CD8-positive, alpha-beta memory T cell (primary cell): ENCODE results near the gene ASTN2. TPM values are rescaled to one million over a fixed set of nuclear protein-coding genes. Genes with fewer than 3 reads are reported as not detected.

Experiments
- CTCF ChIA-PET: fragments of 350-600 bp; sonication (Branson Sonifier 250); formaldehyde crosslinking; loops from one replicate; lab custom pipeline; 2021; ENCODE audit warnings: antibody characterized with exemption; lab: Charles Lee
- POLR2A ChIA-PET: fragments of 350-600 bp; sonication (Branson Sonifier 250); formaldehyde crosslinking; loops from one replicate; lab custom pipeline; 2021; ENCODE audit warnings: antibody characterized with exemption; lab: Charles Lee
- DNase-seq, 5 donors: peaks; one replicate each; pipeline versions ENCODE4 v3.0.0 to v3.0.0-alpha.2; 2020 to 2022; ENCODE audit warnings: mixed read lengths in 1 of 5
- H3K27ac ChIP-seq: one replicate; pipeline ENCODE4 v1.7.0; 2013; ENCODE audit warnings: low read depth, mild to moderate bottlenecking, low read length, moderate library complexity
- H3K27me3 ChIP-seq: 2 replicates; pipeline ENCODE4 v1.7.0; 2013; ENCODE audit warnings: low read length, mild to moderate bottlenecking; ENCODE audit not compliant: insufficient read depth, poor library complexity, severe bottlenecking
- H3K36me3 ChIP-seq: 2 replicates; pipeline ENCODE4 v1.7.0; 2013; ENCODE audit warnings: mild to moderate bottlenecking, low read length, moderate library complexity; ENCODE audit not compliant: insufficient read depth
- H3K4me1 ChIP-seq: 2 replicates; pipeline ENCODE4 v1.7.0; 2013; ENCODE audit warnings: mild to moderate bottlenecking, low read length, moderate library complexity; ENCODE audit not compliant: insufficient read depth
- H3K4me3 ChIP-seq: 2 replicates; pipeline ENCODE4 v1.7.0; 2013; ENCODE audit warnings: mild to moderate bottlenecking, low read length
- H3K9me3 ChIP-seq: 2 replicates; pipeline ENCODE4 v1.7.0; 2013; ENCODE audit warnings: mild to moderate bottlenecking, low read length
- H3K27ac Mint-ChIP-seq, 8 donors: one replicate each; pipeline ENCODE4 v1.8.0; 2020 to 2021; ENCODE audit warnings: mixed read lengths in 8 of 8, mild to moderate bottlenecking in 6 of 8, inconsistent platforms in 3 of 8, moderate library complexity in 3 of 8
- H3K27me3 Mint-ChIP-seq, 2 donors: one replicate each; pipeline ENCODE4 v1.8.0; 2020 to 2021; ENCODE audit warnings: mixed read lengths in 2 of 2, mild to moderate bottlenecking in 1 of 2, moderate library complexity in 1 of 2
- H3K36me3 Mint-ChIP-seq, 3 donors: one replicate each; pipeline ENCODE4 v1.8.0; 2020 to 2021; ENCODE audit warnings: mixed read lengths in 3 of 3, inconsistent platforms in 1 of 3, mild to moderate bottlenecking in 1 of 3
- H3K4me1 Mint-ChIP-seq, 3 donors: one replicate each; pipeline ENCODE4 v1.8.0; 2020 to 2021; ENCODE audit warnings: mixed read lengths in 3 of 3, inconsistent platforms in 1 of 3, mild to moderate bottlenecking in 1 of 3
- H3K4me3 Mint-ChIP-seq, 7 donors: one replicate each; pipeline ENCODE4 v1.8.0; 2020 to 2021; ENCODE audit warnings: mixed read lengths in 7 of 7, mild to moderate bottlenecking in 6 of 7, moderate library complexity in 4 of 7, inconsistent platforms in 2 of 7
- H3K9me3 Mint-ChIP-seq, 5 donors: one replicate each; pipeline ENCODE4 v1.8.0; 2020 to 2022; ENCODE audit warnings: mixed read lengths in 5 of 5, mild to moderate bottlenecking in 3 of 5, moderate library complexity in 2 of 5, inconsistent platforms in 1 of 5
- polyA plus RNA-seq: library from polyadenylated mRNA; unstranded; fragments of 300-500 nt; fragmentation: Illumina TruSeq; gene quantifications from one replicate; pipeline ENCODE4 v1.2.3, GENCODE V29; 2021
- total RNA-seq, 2 experiments: library from RNA; stranded (reverse); gene quantifications; one replicate each; pipeline ENCODE4 v1.2.3, GENCODE V29; 2021

ASTN2 gene
- total and polyA plus RNA-seq, 3 experiments from 2014 or later = 4.1 to 4.8 (median 4.2) TPM

GRCh38 chr9:116945817-116946216 lies 469.0 kb downstream of the ASTN2 start:
- Mint-ChIP-seq H3K4me1 (no peaks in the 10 kb centered on the region), H3K27me3 (peaks cover 0 to 5% of the 10 kb centered on the region in 2 donors), H3K27ac (no peak overlapping the region), H3K9me3 (no peaks in the 10 kb centered on the region), H3K4me3 (peak overlapping the region in 1 of 7 donors; percentile 20), H3K36me3 (no peaks in the 10 kb centered on the region)
- ChIA-PET POLR2A (no interaction called here), CTCF (no interaction called here)
- Histone ChIP-seq H3K9me3 (no peaks in the 10 kb centered on the region), H3K27ac (no peak overlapping the region), H3K36me3 (no peaks in the 10 kb centered on the region), H3K4me1 (no peaks in the 10 kb centered on the region), H3K27me3 (no peaks in the 10 kb centered on the region), H3K4me3 (no peak overlapping the region)
- no peak for DNase-seq

- no peaks in the 10 kb centered on the region for H3K36me3 ChIP-seq
- H3K36me3 Mint-ChIP-seq = no peaks in the 10 kb centered on the region
- H3K4me1 Mint-ChIP-seq = no peaks in the 10 kb centered on the region
- H3K27me3 Mint-ChIP-seq = peaks cover 0 to 5% of the 10 kb centered on the region in 2 donors
- POLR2A ChIA-PET = no interaction called here
- no peaks in the 10 kb centered on the region for H3K9me3 ChIP-seq
- no peaks in the 10 kb centered on the region for H3K27me3 ChIP-seq
- CTCF ChIA-PET = no interaction called here
- no peak for DNase-seq
- H3K4me3 ChIP-seq = no peak overlapping the region
- H3K27ac Mint-ChIP-seq = peak overlapping the region in 1 of 8 donors; percentile 24
- H3K9me3 Mint-ChIP-seq = no peaks in the 10 kb centered on the region
- no peak overlapping the region for H3K27ac ChIP-seq
- H3K4me1 ChIP-seq = no peaks in the 10 kb centered on the region
- no peak overlapping the region for H3K4me3 Mint-ChIP-seq
Measured at GRCh38 chr9:116944714-116945534, 469.9 kb downstream of the ASTN2 start.

- H3K27ac Mint-ChIP-seq = no peak overlapping the region
- Histone ChIP-seq H3K9me3 (no peaks in the 10 kb centered on the region), H3K4me1 (no peaks in the 10 kb centered on the region), H3K27ac (no peak overlapping the region), H3K27me3 (no peaks in the 10 kb centered on the region), H3K36me3 (no peaks in the 10 kb centered on the region), H3K4me3 (no peak overlapping the region)
- no peak for DNase-seq
- H3K36me3 Mint-ChIP-seq = no peaks in the 10 kb centered on the region
- H3K27me3 Mint-ChIP-seq = peaks cover 0 to 5% of the 10 kb centered on the region in 2 donors
- H3K9me3 Mint-ChIP-seq = no peaks in the 10 kb centered on the region
- H3K4me3 Mint-ChIP-seq = no peak overlapping the region
- ChIA-PET CTCF (no interaction called here), POLR2A (no interaction called here)
- H3K4me1 Mint-ChIP-seq = no peaks in the 10 kb centered on the region
Measured at GRCh38 chr9:116943970-116944369, 470.9 kb downstream of the ASTN2 start.

GRCh38 chr9:116942593-116943061 lies 472.2 kb downstream of the ASTN2 start:
- peaks cover 0 to 5% of the 10 kb centered on the region in 2 donors for H3K27me3 Mint-ChIP-seq
- Histone ChIP-seq H3K27ac (no peak overlapping the region), H3K27me3 (no peaks in the 10 kb centered on the region), H3K4me1 (no peaks in the 10 kb centered on the region), H3K4me3 (no peak overlapping the region), H3K9me3 (no peaks in the 10 kb centered on the region), H3K36me3 (no peaks in the 10 kb centered on the region)
- no peaks in the 10 kb centered on the region for H3K9me3 Mint-ChIP-seq
- ChIA-PET POLR2A (no interaction called here), CTCF (interaction anchor here (1.0 kb wide), 1 partner anchor 10 kb away, joined by 3 read pairs; no protein-coding TSS in a partner anchor)
- H3K4me3 Mint-ChIP-seq = no peak overlapping the region
- no peaks in the 10 kb centered on the region for H3K36me3 Mint-ChIP-seq
- H3K4me1 Mint-ChIP-seq = no peaks in the 10 kb centered on the region
- DNase-seq = no peak
- H3K27ac Mint-ChIP-seq = no peak overlapping the region

- H3K4me3 ChIP-seq = no peak overlapping the region
- H3K4me1 ChIP-seq = no peaks in the 10 kb centered on the region
- Mint-ChIP-seq H3K36me3 (no peaks in the 10 kb centered on the region), H3K4me3 (no peak overlapping the region), H3K27me3 (peaks cover 0 to 5% of the 10 kb centered on the region in 2 donors), H3K27ac (no peak overlapping the region), H3K9me3 (peaks cover 0 to under 1% (median 0%) of the 10 kb centered on the region in 5 donors), H3K4me1 (no peaks in the 10 kb centered on the region)
- H3K9me3 ChIP-seq = no peaks in the 10 kb centered on the region
- ChIA-PET CTCF (interaction anchor here (0.7 kb wide), 1 partner anchor 476 kb away, joined by 3 read pairs; no protein-coding TSS in a partner anchor), POLR2A (no interaction called here)
- no peaks in the 10 kb centered on the region for H3K27me3 ChIP-seq
- no peaks in the 10 kb centered on the region for H3K36me3 ChIP-seq
- no peak for DNase-seq
- no peak overlapping the region for H3K27ac ChIP-seq
Measured at GRCh38 chr9:116941266-116941665, 473.6 kb downstream of the ASTN2 start.

GRCh38 chr9:116940614-116941215 lies 474.1 kb downstream of the ASTN2 start:
- Mint-ChIP-seq H3K4me1 (no peaks in the 10 kb centered on the region), H3K27me3 (peaks cover 0 to 5% of the 10 kb centered on the region in 2 donors), H3K27ac (no peak overlapping the region), H3K9me3 (peaks cover 0 to 4% (median 0%) of the 10 kb centered on the region in 5 donors), H3K36me3 (no peaks in the 10 kb centered on the region), H3K4me3 (no peak overlapping the region)
- no peak overlapping the region for H3K4me3 ChIP-seq
- ChIA-PET POLR2A (no interaction called here), CTCF (interaction anchor here (0.7 kb wide), 1 partner anchor 477 kb away, joined by 3 read pairs; no protein-coding TSS in a partner anchor)
- no peaks in the 10 kb centered on the region for H3K27me3 ChIP-seq
- H3K27ac ChIP-seq = no peak overlapping the region
- H3K9me3 ChIP-seq = no peaks in the 10 kb centered on the region
- no peaks in the 10 kb centered on the region for H3K36me3 ChIP-seq
- no peak for DNase-seq
- no peaks in the 10 kb centered on the region for H3K4me1 ChIP-seq

GRCh38 chr9:116939614-116940013 lies 475.2 kb downstream of the ASTN2 start:
- Histone ChIP-seq H3K9me3 (no peaks in the 10 kb centered on the region), H3K4me1 (no peaks in the 10 kb centered on the region), H3K27ac (no peak overlapping the region), H3K36me3 (no peaks in the 10 kb centered on the region), H3K4me3 (no peak overlapping the region), H3K27me3 (no peaks in the 10 kb centered on the region)
- Mint-ChIP-seq H3K27me3 (peaks cover 0 to 3% of the 10 kb centered on the region in 2 donors), H3K9me3 (peaks cover 0 to 4% (median 0%) of the 10 kb centered on the region in 5 donors), H3K36me3 (no peaks in the 10 kb centered on the region), H3K4me3 (no peak overlapping the region), H3K27ac (no peak overlapping the region), H3K4me1 (no peaks in the 10 kb centered on the region)
- ChIA-PET POLR2A (no interaction called here), CTCF (no interaction called here)
- no peak for DNase-seq

GRCh38 chr9:116939161-116939560 lies 475.7 kb downstream of the ASTN2 start:
- POLR2A ChIA-PET = no interaction called here
- H3K9me3 ChIP-seq = no peaks in the 10 kb centered on the region
- H3K27me3 Mint-ChIP-seq = peaks cover 0 to 3% of the 10 kb centered on the region in 2 donors
- no peak overlapping the region for H3K27ac Mint-ChIP-seq
- H3K9me3 Mint-ChIP-seq = peaks cover 0 to 4% (median 0%) of the 10 kb centered on the region in 5 donors
- H3K27ac ChIP-seq = no peak overlapping the region
- H3K27me3 ChIP-seq = no peaks in the 10 kb centered on the region
- no peak overlapping the region for H3K4me3 Mint-ChIP-seq
- H3K4me1 Mint-ChIP-seq = no peaks in the 10 kb centered on the region
- H3K36me3 Mint-ChIP-seq = no peaks in the 10 kb centered on the region
- CTCF ChIA-PET = no interaction called here
- no peak overlapping the region for H3K4me3 ChIP-seq
- H3K36me3 ChIP-seq = no peaks in the 10 kb centered on the region
- DNase-seq = no peak
- no peaks in the 10 kb centered on the region for H3K4me1 ChIP-seq
